Astrocyte (in vitro differentiated cells and primary cell): ENCODE data around the gene FAM78B.

Source experiments
- CTCF ChIP-seq: IDR thresholded peaks from 2 replicates; pipeline ENCODE4 v1.5.1; 2011; ENCODE audit warnings: low read depth, mild to moderate bottlenecking, inconsistent platforms, low read length, moderate library complexity; ENCODE audit not compliant: insufficient read depth
- EZH2 ChIP-seq: IDR thresholded peaks from 2 replicates; pipeline ENCODE4 v1.6.1; 2012; ENCODE audit warnings: mild to moderate bottlenecking, low read length, inconsistent platforms; ENCODE audit not compliant: insufficient read depth

GRCh38 chr1:166083887-166084286 is 82.9 kb downstream of the FAM78B start:
- TF ChIP-seq CTCF (no peak), EZH2 (no peak)
